Measurements from ENCODE around the gene MYRFL.
"Not testable (repeated sequence)": the region's sequence is repeated elsewhere in the genome, so short reads cannot be mapped to it uniquely, and the experiment has no call there.

The MYRFL gene

DNA sequence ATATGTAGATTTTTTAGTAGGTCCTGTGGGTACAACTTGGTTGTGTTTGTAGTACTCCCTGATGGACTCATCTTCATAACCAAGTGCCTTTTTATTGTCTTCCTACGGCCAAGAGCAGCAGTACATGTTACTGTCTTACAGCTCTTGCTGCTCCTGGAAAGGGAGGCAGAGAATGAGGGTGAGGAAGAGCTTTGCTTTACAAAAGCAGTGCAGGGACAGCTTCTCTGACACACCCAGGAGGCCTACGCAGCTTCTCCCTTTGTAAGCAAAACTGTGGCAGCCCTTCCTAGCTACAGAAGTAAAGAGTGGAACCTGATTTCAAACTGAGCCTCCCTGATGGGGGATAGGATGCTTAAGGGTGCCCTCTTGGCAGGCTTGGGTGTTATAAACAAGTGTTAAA is 18.6 kb downstream of the MYRFL start:
- DNase-seq (ENCODE audit: low spot score): no peak

DNA sequence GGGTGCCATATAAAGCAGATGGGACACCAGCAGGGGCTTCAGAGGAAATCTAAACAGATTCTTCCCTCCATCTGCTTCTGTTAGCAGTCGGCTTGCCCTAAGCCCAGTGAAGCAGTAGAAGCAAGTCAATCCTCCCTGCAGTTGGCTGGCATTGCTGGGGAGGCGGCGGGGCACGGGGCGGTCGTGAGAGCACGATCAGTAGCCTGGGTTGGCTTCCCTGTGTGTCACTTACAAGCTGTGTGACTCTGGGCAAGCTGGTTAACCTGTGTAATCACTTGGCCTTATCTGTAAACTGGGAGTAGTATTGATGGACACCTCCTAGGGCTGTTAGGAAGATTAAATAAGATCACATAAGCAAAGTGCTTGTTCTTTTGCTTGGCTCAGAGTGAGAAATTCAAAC is 19.4 kb downstream of the MYRFL start:
- DNase-seq (ENCODE audit: low spot score): no peak

DNA sequence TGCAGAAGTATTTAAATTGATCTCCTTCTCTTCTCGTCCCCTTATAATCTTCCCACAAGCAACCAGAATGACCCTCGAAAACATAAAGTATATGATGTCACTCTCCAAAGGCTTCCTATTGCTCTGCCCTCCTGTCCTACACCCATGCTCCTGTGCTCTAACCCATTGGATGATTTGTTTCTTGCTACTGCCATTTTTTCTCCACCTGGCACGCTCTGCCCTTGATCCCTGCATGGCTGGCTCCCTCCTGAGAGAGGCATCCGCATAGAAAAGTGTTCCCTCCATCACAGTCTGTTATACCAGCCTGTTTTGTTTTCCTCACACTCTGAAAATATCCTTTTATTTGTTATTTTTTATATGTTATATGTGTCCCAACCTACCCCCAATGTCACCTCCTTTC is 19.8 kb downstream of the MYRFL start:
- no peak for DNase-seq (ENCODE audit: low spot score)

DNA sequence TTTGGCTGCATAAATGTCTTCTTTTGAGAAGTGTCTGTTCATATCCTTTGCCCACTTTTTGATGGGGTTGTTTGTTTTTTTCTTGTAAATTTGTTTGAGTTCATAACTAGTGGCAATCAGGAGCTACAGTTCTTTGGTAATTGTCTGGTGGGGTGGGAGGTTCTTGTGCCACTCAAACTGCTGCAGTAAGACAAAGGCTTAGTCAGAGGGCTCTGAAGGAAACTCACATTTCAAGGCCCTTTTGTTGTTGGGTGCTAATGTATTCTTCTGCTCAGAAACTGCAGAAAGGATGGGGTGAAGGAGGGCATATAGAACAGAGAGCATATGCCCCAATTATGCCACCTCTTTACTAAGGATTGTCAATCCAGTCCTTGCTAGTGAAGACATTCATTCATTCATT is 21.9 kb downstream of the MYRFL start:
- no peak for DNase-seq (ENCODE audit: low spot score)

DNA sequence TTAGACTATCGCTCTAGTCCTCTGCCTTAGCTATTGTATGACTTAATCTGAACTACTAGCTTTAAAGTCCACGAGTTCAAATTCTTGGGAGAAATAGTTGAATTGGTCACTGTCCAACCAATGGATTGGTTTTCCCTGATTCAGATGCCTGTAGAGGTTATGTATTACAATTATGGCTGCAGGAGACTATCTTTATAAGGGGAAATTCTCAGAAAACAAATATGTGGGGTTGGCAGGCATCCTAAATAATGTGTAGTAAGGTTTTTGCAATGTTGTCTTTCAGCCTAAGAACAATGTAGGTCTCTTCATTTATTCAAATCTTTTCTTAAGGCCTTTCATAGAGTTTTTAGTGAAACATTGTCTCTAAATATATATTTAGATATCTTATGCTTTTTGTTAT is 26.9 kb downstream of the MYRFL start:
- no peak for DNase-seq (ENCODE audit: low spot score)

DNA sequence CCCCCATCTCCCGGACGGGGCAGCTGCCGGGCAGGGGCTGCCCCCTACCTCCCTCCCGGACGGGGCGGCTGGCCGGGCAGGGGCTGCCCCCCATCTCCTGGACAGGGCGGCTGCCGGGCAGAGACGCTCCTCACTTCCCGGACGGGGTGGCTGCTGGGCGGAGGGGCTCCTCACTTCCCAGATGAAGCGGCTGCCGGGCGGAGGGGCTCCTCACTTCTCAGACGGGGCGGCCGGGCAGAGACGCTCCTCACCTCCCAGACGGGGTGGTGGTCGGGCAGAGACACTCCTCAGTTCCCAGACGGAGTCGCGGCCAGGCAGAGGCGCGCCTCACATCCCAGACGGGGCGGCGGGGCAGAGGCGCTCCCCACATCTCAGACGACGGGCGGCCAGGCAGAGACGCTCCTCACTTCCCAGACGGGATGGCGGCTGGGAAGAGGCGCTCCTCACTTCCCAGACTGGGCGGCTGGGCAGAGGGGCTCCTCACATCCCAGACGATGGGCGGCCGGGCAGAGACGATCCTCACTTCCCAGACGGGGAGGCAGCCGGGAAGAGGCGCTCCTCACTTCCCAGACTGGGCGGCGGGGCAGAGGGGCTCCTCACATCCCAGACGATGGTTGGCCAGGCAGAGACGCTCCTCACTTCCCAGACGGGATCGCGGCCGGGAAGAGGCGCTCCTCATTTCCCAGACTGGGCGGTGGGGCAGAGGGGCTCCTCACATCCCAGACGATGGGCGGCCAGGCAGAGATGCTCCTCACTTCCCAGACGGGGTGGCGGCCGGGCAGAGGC is 28.3 kb downstream of the MYRFL start:
- not testable (repeated sequence) for DNase-seq (ENCODE audit: low spot score)

DNA sequence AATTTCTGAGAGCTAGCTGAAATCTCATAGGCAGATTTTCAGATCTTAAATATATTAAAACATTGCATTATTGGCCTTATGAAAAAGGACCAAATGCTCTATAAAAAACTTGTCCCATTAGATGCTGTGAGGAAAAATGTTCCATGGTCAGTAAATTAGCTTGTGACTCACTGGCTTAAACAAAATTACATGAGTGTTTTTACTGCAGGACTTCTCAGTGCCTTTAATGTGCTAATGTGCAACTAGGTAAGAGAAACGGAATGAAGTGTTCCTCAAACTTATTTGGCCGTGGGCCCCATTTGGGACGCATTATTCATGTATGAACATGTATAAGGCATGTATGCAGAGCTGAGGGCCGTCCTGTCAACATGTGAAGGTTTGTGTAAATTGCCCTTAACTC is 41.7 kb downstream of the MYRFL start:
- no peak for DNase-seq (ENCODE audit: low spot score)

DNA sequence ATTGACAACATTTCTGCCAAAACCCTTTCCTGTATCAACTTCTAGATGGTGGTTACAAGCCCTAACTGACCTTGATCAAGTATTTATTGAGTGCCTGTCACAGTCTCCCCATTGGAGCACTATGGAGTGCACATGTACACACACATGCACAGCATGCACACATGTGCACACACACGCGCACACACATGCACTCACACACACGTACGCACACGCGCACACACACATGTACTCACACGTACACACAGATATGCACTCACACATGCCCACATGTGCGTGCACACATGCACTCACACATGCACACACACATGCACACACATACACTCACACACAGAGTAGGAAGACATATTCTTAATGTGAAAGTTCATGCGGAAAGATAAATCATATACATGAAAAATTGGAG is 43.7 kb downstream of the MYRFL start:
- DNase-seq (ENCODE audit: low spot score): no peak

DNA sequence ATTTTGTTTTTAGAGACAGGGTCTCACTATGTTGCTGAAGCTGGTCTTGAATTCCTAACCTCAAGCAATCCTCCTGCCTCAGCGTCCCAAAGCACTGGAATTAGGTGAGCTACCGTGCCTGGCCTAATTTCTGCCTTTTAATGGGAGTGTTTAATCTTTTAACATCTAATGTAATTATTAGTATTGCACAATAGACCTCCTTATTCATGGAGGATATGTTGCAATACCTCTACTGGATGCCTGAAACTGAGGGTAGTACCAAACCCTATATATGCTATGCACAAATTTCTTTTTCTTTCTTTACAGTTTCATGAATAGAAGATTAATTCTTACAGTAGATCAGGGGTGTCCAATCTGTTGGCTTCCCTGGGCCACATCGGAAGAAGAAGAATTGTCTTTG is 47.8 kb downstream of the MYRFL start:
- no peak for DNase-seq (ENCODE audit: low spot score)

DNA sequence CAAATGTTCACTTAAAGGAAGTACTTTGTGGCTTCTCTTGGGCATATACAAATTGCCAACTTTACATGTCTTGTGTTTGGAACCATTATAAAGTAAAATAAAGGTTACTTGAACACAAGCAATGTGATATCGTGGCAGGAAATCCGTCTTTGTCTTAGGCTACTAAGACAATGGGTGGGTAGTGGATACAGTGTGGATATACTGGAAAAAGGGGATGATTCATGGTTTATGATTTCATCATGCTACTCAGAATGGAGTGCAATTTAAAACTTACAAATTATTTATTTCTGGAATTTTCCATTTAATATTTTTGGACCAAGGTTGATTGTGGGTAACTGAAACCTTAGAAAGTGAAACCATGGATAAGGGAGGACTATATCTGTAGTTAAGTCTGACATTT is 48.4 kb downstream of the MYRFL start:
- no peak for DNase-seq (ENCODE audit: low spot score)

DNA sequence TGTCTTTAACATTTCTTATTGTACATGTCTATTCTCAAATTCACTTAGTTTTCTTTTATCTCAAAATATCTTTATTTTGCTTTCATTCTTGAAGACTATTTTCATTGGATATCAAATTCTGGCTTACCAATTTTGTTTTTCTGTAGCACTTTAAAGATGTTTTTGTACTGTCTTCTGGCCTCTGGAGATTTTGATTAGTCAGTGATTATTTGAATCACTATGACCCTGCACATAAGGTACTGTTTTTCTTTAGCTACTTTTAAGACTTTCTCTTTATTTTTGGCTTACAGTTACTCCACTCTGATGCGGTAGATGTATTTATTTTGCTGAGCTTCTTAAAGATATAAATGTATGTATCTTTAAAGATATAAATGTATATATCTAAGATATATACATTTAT is 49.6 kb downstream of the MYRFL start:
- DNase-seq (ENCODE audit: low spot score): no peak

DNA sequence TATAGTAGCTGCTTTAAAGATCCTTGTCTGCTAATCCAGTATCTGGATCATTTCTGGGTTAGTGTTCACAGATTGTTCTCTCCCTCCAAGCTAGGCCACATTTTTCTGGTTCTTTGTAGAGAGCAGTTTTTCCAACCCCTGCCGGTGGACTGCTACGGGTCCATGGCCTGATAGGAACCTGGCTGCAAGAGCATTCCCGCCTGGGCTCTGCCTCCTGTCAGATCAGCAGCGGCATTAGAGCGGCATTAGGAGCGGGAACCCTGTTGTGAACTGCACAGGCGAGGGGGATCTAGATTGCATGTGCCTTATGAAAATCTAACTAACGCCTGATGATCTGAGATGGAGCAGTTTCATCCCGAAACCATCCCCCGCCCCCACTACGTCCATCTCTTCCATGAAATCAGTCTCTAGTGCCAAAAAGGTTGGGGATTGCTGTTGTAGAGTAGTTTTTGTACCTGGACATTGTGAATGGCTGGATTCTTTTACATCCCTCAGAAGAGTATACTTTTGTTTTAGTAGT is 50.4 kb downstream of the MYRFL start:
- DNase-seq (ENCODE audit: low spot score): no peak

DNA sequence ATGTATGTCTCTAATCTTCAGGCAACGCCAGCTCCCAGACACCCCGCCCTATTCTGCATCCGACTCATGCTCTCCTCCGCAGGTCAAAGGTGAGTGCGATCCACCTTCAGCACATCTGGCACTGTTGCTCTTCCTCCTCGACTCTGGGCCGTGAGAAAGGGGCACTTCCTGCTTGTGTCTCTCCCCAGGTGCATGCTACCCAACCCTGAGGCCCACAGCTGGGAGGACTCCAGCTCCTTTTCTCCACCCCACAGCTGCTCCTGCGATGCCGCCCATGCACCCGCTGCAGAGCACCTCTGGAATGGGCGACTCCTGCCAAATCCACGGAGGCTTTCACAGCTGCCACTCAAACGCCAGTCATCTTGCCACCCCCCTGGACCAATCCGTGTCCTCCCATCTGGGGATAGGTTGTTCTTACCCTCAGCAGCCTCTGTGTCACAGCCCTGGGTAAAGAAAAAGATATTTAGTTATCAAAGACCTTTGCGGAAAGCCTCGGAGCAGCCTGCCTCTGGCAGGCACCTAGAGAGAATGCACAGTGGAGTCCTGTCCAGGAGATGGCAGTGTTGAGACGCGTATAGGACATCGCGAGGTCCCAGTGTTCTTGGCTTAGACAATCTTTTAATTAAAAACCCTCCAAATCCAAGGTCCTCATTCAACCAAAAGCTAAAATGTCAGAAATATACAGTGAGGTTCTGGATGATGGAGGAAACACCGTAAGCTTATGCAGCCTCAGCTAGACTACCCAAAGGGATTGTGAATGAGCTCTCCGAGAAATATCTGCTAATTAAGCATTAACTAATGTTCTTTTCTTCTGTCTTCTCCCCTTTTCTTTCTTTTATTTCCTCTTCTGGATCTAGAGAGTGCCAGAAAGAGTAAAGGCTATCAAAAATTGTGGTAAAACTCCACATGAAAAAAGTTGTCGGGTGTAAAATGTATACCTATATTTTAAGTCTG is 54.3 kb downstream of the MYRFL start:
- DNase-seq (ENCODE audit: low spot score): peak; percentile 78

DNA sequence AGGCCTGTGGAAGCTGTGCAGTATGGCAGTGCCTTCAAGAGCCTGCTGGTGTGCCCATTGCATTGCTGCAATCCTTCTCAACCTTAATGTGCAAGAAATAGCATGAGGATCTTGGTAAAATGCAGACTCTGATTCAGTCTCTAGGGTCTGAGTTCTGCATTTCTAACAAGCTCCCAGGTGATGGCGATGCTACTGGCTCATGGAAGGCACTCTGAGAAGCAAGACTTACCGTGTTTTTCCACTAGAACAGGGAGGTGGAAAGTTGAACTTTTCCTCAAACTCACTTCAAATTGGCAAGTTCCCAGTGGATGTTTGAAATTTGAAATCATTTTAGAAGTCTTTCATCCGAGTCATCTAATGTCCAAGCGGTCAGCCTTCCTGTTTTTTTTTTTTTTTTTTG is 55.5 kb downstream of the MYRFL start:
- DNase-seq (ENCODE audit: low spot score): no peak

DNA sequence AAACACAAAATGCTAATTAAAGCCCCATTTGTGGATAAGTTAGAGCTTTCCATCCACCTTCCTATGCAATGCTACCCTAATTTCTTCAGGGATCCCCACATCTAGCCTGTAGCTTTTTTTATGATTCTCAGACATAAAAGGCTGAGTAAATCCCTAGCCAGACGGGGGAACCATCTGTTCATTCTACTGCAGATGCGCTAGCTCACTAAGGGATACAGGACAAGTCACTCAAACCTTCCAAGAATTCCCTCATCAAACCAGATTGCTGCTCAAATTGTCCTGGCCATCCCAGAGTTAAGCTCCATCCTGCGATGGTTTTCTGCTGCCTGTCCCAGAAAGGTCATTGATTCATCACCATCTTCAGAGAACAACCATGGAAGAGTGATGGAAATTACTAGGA is 56.7 kb downstream of the MYRFL start:
- DNase-seq (ENCODE audit: low spot score): no peak

DNA sequence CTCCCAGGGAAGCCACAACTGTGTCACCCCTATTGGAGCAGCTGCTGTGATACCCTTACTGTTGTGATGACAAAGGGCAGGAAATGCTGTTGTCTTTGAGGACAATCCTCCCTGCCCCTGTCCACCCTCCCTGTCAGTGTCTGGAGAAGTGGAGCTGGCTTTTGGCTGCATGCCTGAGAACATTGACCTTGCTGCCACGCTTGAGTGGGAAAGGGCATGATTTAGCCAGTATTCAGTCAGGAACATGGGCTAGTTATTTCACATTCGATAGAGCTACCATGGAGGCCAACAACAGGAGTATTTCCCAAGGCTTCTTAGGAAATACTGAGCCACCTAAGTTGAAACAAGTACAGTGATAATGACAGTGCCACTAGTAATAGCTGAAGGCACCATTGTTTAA is 59.4 kb downstream of the MYRFL start:
- no peak for DNase-seq (ENCODE audit: low spot score)

DNA sequence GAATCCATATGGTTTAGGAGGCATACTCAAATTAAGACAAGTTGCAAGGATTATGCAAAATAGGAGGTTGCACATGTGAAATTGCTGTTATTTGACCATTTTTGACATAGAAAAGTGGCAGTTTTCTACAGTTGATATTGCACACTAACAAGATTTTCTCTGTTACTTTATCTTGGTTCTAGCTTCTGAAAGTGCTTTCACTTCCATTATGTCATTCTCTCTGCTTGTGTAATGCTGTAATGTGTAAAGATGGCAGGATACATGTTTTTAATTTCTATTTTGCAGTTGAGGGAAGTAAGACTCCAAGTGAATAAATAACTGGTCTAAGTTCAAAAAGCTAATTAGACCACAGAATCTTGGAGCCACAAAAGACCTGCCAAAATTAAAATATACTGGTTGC is 60.6 kb downstream of the MYRFL start:
- DNase-seq (ENCODE audit: low spot score): no peak

DNA sequence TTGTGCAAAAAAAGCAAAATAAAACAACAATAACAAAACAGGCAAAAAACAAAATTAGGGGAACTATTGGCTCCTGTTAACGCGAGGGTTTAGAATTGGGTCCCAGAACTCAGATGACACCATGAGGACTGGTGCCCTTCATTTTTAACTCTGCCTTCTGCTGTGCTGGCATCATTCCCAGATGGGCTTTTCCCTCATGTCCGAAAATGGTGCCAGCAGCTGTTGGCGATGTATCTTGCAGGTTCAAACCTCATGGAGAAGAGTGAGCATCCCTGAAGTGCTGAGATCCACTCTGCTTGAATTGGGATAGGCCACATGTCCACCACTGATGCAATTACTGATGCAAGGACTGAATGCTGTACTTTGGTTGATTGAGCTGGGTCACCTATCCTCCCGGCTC is 61.1 kb downstream of the MYRFL start:
- no peak for DNase-seq (ENCODE audit: low spot score)

DNA sequence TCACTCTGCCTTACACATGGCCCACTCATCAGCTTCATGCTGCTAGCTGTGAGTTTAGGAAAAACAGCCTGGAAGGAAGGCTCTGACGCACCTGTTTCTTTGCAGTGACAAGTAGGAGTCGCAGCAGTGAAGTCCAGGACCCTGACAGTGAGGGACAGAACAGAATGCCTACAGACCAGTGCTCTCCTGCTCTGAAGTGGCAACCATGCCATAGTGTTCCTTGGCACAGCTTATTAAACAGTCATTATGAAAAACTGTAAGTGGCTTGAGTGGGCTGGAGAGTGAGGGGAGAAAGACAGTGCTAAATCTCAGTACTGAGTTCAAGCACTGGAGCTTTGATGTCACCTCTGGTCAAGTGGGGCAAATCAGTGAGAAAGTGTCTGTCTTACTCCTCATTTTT is 61.7 kb downstream of the MYRFL start:
- no peak for DNase-seq (ENCODE audit: low spot score)

DNA sequence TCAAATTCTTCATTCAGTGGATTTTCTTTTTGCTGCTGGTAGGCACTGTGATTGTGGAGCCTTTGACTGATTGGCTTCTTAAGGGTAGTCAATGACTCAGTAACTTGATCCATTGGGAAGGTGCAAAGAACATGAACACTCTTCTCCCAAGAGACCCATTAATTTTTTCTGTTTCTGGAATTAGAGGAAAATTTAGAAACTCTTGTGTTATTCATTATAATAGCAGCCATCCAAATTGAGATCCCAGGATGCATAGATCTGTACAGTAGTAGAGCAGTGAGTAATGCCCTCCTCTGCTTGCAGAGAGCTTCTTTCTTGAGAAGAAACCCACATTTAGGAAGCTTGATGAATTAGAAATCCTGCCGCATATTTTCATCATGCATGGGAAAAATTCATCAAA is 63.9 kb downstream of the MYRFL start:
- no peak for DNase-seq (ENCODE audit: low spot score)

DNA sequence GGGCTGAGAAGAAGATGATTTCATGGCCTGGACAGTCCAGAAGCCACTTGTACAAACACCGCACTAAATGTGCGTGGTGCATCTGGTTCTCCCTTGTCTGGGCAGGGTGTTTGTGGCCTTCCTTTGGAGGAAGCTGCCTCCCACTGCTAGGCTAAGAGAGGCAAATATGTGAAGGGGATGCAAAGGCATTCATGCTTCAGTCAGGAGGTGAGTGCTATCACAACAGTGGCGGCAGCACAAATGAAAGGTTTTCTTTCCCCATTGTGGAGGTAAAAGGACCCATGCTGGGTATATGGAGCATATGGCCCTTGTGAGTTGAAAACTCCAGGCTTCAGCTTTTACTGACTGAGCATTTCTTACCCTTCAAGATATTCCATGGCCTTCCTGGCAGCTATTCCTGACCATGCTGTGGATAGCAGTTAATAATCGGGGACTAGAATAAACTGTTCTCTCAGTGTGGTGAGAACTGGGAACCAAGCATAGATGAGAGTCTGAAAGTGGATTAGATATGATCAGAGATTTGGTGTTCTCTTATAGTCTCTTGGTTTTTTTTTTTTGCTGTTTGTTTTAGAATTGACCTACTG is 69.9 kb downstream of the MYRFL start:
- DNase-seq (ENCODE audit: low spot score): no peak

DNA sequence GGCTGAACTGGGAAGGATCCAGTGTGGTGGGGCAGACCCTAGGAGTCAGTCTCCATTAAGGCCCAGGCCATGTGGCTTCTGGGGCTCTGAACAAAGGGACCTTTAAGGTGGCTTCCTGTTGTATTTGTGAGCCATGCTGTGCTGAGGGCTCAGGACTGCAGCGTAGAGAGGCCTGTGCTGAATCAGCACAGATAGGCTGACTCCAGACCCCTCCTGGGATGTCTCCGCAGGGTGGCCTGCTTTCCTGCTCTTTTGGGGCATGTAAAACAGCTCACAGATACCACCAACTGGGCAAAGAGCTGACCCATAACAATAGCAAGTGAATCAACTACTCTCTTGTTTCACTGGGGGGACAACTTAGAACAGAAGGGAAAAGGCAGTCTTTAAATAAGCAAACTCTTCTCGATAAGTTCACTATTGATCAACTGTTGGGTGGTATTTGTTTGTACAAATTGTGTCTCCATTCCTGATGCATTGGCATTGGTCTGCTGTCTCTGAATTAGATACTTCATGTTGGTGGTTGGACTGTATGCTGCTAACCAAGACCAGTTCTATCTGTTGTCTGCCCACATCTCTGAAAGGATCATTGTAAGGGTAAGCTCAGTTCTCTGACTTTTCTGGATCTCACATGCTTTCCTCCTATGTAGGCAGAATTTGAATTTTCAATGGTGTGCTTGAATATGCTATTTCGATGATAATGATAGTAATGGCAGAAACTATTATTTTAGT is 71.8 kb downstream of the MYRFL start:
- DNase-seq (ENCODE audit: low spot score): no peak

Measured in AG08396 (cell line).